HEK293T (cell line): Measurements from ENCODE around the gene MYG1.

ENCODE experiments used
- ARNT ChIP-seq: fragments of 450-650 bp; IDR thresholded peaks from 2 replicates; pipeline ENCODE4 v1.6.1; 2017; ENCODE audit warnings: mild to moderate bottlenecking
- ELF4 ChIP-seq: fragments of 450-650 bp; IDR thresholded peaks from 2 replicates; pipeline ENCODE4 v1.6.1; 2017; ENCODE audit warnings: antibody characterized with exemption
- FOXA1 ChIP-seq: fragments of 450-650 bp; IDR thresholded peaks from 2 replicates; pipeline ENCODE4 v1.6.1; 2016; ENCODE audit warnings: mild to moderate bottlenecking
- FOXK2 ChIP-seq: fragments of 450-650 bp; IDR thresholded peaks from 2 replicates; pipeline ENCODE4 v1.6.1; 2016; ENCODE audit warnings: mild to moderate bottlenecking
- FOXM1 ChIP-seq: fragments of 450-650 bp; IDR thresholded peaks from 2 replicates; pipeline ENCODE4 v1.6.1; 2017; ENCODE audit warnings: mild to moderate bottlenecking, borderline replicate concordance
- L3MBTL2 ChIP-seq: fragments of 450-650 bp; conservative IDR thresholded peaks from 2 replicates; pipeline ENCODE4 v1.6.1; 2016; ENCODE audit warnings: mild to moderate bottlenecking
- LEF1 ChIP-seq: fragments of 450-650 bp; IDR thresholded peaks from 2 replicates; pipeline ENCODE4 v1.6.1; 2017; ENCODE audit warnings: mild to moderate bottlenecking, borderline replicate concordance
- NFRKB ChIP-seq: fragments of 450-650 bp; IDR thresholded peaks from 2 replicates; pipeline ENCODE4 v1.6.1; 2016; ENCODE audit warnings: mild to moderate bottlenecking, moderate library complexity
- SP1 ChIP-seq: fragments of 450-650 bp; IDR thresholded peaks from 2 replicates; pipeline ENCODE4 v1.6.1; 2017
- SUZ12 ChIP-seq: fragments of 450-650 bp; IDR thresholded peaks from 2 replicates; pipeline ENCODE4 v1.6.1; 2016; ENCODE audit warnings: mild to moderate bottlenecking
- TARDBP ChIP-seq: fragments of 450-650 bp; IDR thresholded peaks from 2 replicates; pipeline ENCODE4 v1.6.1; 2016

DNA sequence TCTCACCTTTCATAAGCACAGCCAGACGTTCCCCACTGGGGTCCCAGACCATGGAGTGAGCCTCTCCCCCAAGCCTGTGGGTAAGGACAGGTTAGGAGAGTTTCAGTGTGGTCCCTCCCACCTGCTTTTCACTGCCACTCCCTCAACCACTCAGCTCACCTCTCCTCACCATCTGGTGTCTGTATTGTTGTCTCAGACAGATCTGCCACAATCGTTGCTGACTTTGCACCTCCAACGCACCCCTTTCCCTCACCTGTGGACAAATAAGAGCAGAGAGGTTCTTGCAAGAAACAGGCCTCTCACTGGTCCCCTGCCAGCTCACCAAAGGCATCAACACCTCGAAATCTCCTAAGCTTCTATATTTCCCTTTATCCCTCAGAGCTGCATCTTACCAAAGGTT, 8.8 kb downstream of the MYG1 start:
- TF ChIP-seq SUZ12, result no peak
- no peak for TF ChIP-seq TARDBP
- no peak for TF ChIP-seq ARNT
- TF ChIP-seq ELF4, result no peak
- no peak for TF ChIP-seq LEF1
- no peak for TF ChIP-seq NFRKB
- TF ChIP-seq FOXA1, result no peak
- no peak for TF ChIP-seq FOXK2
- TF ChIP-seq SP1, result no peak
- no peak for TF ChIP-seq L3MBTL2
- no peak for TF ChIP-seq FOXM1
